OCI-LY7 (cell line): Measurements from ENCODE around the gene CPNE5. TPM values are rescaled to one million over a fixed set of nuclear protein-coding genes. Genes with fewer than 3 reads are reported as not detected.

Experiments
- BruUV-seq: library from RNA; stranded (reverse); fragments of 400-500 nt; replicated peaks from 2 replicates; lab custom pipeline; 2021; lab: Mats Ljungman, UMichigan
- CTCF ChIA-PET: fragments of 300-600 bp; sonication (Branson Sonifier 250); formaldehyde crosslinking; loops from one replicate; lab custom pipeline; 2022; ENCODE audit warnings: antibody characterized with exemption; ENCODE audit not compliant: unreplicated experiment; lab: Charles Lee
- POLR2A ChIA-PET: fragments of 300-600 bp; sonication (Branson Sonifier 250); formaldehyde crosslinking; loops from one replicate; lab custom pipeline; 2022; ENCODE audit warnings: antibody characterized with exemption; lab: Charles Lee
- DNase-seq: peaks from one replicate; pipeline ENCODE4 v3.0.0-alpha.2; 2015; ENCODE audit warnings: low spot score
- H2AFZ ChIP-seq: fragments of 200-600 bp; sonication (generic), shearing (Covaris generic); 2 replicates; pipeline ENCODE4 v1.6.1; 2014; ENCODE audit warnings: mild to moderate bottlenecking, antibody characterized with exemption, low read length, moderate library complexity
- H3K27ac ChIP-seq: fragments of 200-600 bp; sonication (generic); 2 replicates; pipeline ENCODE4 v1.5.1; 2014; ENCODE audit warnings: mixed run types, low read depth, mild to moderate bottlenecking, moderate library complexity, low read length, inconsistent platforms; ENCODE audit not compliant: poor library complexity, severe bottlenecking
- H3K36me3 ChIP-seq: fragments of 200-600 bp; sonication (generic); 2 replicates; pipeline ENCODE4 v1.6.1; 2014; ENCODE audit warnings: mild to moderate bottlenecking, antibody characterized with exemption, low read length, moderate library complexity, mixed read lengths; ENCODE audit not compliant: insufficient read depth
- H3K4me1 ChIP-seq: fragments of 200-600 bp; sonication (generic); 2 replicates; pipeline ENCODE4 v1.5.1; 2014; ENCODE audit warnings: mild to moderate bottlenecking, low read length; ENCODE audit not compliant: insufficient read depth, poor library complexity, severe bottlenecking
- H3K4me2 ChIP-seq: fragments of 200-600 bp; sonication (generic); 2 replicates; pipeline ENCODE4 v1.6.1; 2014; ENCODE audit warnings: mild to moderate bottlenecking, low read length
- H3K4me3 ChIP-seq: fragments of 200-600 bp; sonication (generic); 2 replicates; pipeline ENCODE4 v1.5.1; 2014; ENCODE audit warnings: mild to moderate bottlenecking, low read depth, low read length; ENCODE audit not compliant: poor library complexity, severe bottlenecking
- H3K79me2 ChIP-seq: fragments of 200-600 bp; sonication (generic); 2 replicates; pipeline ENCODE4 v1.6.1; 2016; ENCODE audit warnings: low read depth, mild to moderate bottlenecking, low read length, moderate library complexity, mixed read lengths; ENCODE audit not compliant: insufficient read depth
- H3K9me2 ChIP-seq: fragments of 200-600 bp; sonication (generic); 2 replicates; pipeline ENCODE4 v1.6.1; 2016; ENCODE audit warnings: mild to moderate bottlenecking, low read length, mixed read lengths; ENCODE audit not compliant: insufficient read depth
- H3K9me3 ChIP-seq: fragments of 200-600 bp; sonication (generic); 2 replicates; pipeline ENCODE4 v1.6.1; 2014; ENCODE audit warnings: mild to moderate bottlenecking, mixed run types, low read length, mixed read lengths
- H4K20me1 ChIP-seq: fragments of 200-600 bp; sonication (generic); 2 replicates; pipeline ENCODE4 v1.6.1; 2014; ENCODE audit warnings: mild to moderate bottlenecking, antibody characterized with exemption, low read length, moderate library complexity, mixed read lengths; ENCODE audit not compliant: insufficient read depth
- CTCF ChIP-seq: fragments of 200-600 bp; sonication (generic); conservative IDR thresholded peaks from 2 replicates; pipeline ENCODE4 v1.5.1; 2014; ENCODE audit warnings: mild to moderate bottlenecking, antibody characterized with exemption, low read length, moderate library complexity, mixed read lengths
- EZH2phosphoT487 ChIP-seq: fragments of 200-600 bp; sonication (generic); IDR thresholded peaks from 2 replicates; pipeline ENCODE4 v1.6.1; 2018; ENCODE audit warnings: low read depth, borderline replicate concordance, mild to moderate bottlenecking, mixed run types, antibody characterized with exemption, low read length, moderate library complexity, mixed read lengths
- intact Hi-C: fragments of 100-400 bp; cut with micrococcal nuclease; formaldehyde crosslinking; loops from one replicate; pipeline ENCODE4 v1.10.0; 2022; ENCODE audit not compliant: unreplicated experiment
- total RNA-seq, 2 experiments: library from RNA; depleted of rRNA in 1 of 2; stranded (reverse); fragments of >200 nt in 1 of 2; shearing (Covaris generic) in 1 of 2; gene quantifications; 2 replicates each; pipeline ENCODE4 v1.2.3, GENCODE V29; 2014 to 2022

Gene CPNE5
- total RNA-seq, 2 experiments from 2014 or later: 37.7 to 89.8 TPM

DNA sequence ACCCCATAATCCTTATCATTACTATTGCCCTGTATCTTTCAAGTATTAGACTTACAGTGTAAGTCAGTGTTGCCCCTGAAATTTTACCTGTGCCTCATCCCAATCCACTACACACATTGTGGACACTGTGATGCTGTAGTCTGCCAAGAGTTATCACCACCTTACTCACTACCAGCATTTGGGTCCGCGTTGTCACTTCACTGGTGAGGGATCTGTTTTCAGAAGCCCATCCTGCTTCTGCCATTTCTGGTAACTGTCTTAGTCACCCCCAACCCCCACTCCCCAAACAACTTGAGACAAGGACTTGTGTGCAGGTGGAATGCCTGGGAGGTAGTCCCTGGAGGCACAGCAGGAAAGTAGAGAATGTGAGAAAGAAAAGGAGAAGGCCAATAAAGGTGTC is 147.6 kb downstream of the CPNE5 start:
- peaks cover 38% of the 10 kb centered on the region for H3K4me1 ChIP-seq
- DNase-seq: no peak
- POLR2A ChIA-PET: interaction anchor here (0.7 to 1.3 kb wide), 3 partner anchors 8 to 83 kb away, joined by 3 to 6 read pairs (median 4); no protein-coding TSS in a partner anchor
- H3K27ac ChIP-seq: no peak overlapping the region
- H2AFZ ChIP-seq: no peak overlapping the region; the same call in 1 of the 2 replicates
- TF ChIP-seq EZH2phosphoT487 (no peak), CTCF (no peak)
- no peaks in the 10 kb centered on the region for H4K20me1 ChIP-seq
- H3K4me3 ChIP-seq: no peak overlapping the region
- H3K9me3 ChIP-seq: no peaks in the 10 kb centered on the region
- no TSS peak for BruUV-seq
- H3K4me2 ChIP-seq: peak overlapping the region; percentile 50
- CTCF ChIA-PET: no interaction called here
- no peaks in the 10 kb centered on the region for H3K9me2 ChIP-seq
- no peaks in the 10 kb centered on the region for H3K79me2 ChIP-seq
- intact Hi-C loops: no loop called here
- no peaks in the 10 kb centered on the region for H3K36me3 ChIP-seq

DNA sequence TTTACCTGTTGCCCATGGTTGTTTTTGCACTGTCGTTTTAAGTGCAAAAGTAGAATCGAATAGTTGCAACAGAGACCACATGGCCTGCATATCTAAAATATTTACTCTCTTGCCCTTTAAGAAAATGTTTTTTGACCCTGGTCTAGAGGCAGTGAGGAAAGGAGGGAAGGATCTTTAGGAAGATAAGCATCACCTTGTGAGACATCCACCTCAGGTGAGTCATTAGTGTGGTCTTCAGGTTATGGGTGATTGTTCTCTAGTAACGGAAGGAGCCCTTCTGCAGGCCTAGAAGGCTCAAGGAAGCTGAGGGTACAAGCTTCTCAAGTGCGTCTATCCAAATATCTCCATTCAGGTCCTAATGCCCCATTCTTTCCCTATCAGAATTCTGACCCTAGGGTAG is 148.2 kb downstream of the CPNE5 start:
- no TSS peak for BruUV-seq
- intact Hi-C loops: no loop called here
- CTCF ChIA-PET: no interaction called here
- Histone ChIP-seq H3K9me3 (no peaks in the 10 kb centered on the region), H3K9me2 (no peaks in the 10 kb centered on the region), H3K79me2 (no peaks in the 10 kb centered on the region), H3K36me3 (no peaks in the 10 kb centered on the region), H3K27ac (no peak overlapping the region), H4K20me1 (no peaks in the 10 kb centered on the region), H3K4me1 (peaks cover 38% of the 10 kb centered on the region), H2AFZ (no peak overlapping the region), H3K4me3 (no peak overlapping the region), H3K4me2 (no peak overlapping the region)
- no peak for DNase-seq
- TF ChIP-seq CTCF: no peak
- TF ChIP-seq EZH2phosphoT487: no peak
- POLR2A ChIA-PET: interaction anchor here (0.7 to 1.0 kb wide), 2 partner anchors 20 to 63 kb away, joined by 4 read pairs; no protein-coding TSS in a partner anchor

Other genes with a start within 250 kb of the CPNE5 start
- gene SRSF3, start 245.1 kb downstream of the CPNE5 start, total RNA-seq (2014; rRNA removed; shearing (Covaris generic)): 316 and 557 TPM in 2 replicates
- 498 and 539 TPM in 2 replicates for gene SRSF3, start 245.1 kb downstream of the CPNE5 start, total RNA-seq (2022)
- gene CDKN1A, start 160.7 kb downstream of the CPNE5 start, total RNA-seq (2014; rRNA removed; shearing (Covaris generic)): 0.13 and 0.41 TPM in 2 replicates
- gene CDKN1A, start 160.7 kb downstream of the CPNE5 start, total RNA-seq (2022): 1.2 and 1.3 TPM in 2 replicates
- 0.03 and 0.09 TPM in 2 replicates for gene RAB44, start 141.6 kb downstream of the CPNE5 start, total RNA-seq (2014; rRNA removed; shearing (Covaris generic))
- not detected in 2 replicates for gene RAB44, start 141.6 kb downstream of the CPNE5 start, total RNA-seq (2022)
- gene PPIL1, start 35.4 kb upstream of the CPNE5 start, total RNA-seq (2014; rRNA removed; shearing (Covaris generic)): 34.6 and 38.9 TPM in 2 replicates
- gene PPIL1, start 35.4 kb upstream of the CPNE5 start, total RNA-seq (2022): 35.6 and 40.0 TPM in 2 replicates
- gene C6orf89, start 46.5 kb upstream of the CPNE5 start, total RNA-seq (2014; rRNA removed; shearing (Covaris generic)): 14.7 and 20.1 TPM in 2 replicates
- gene C6orf89, start 46.5 kb upstream of the CPNE5 start, total RNA-seq (2022): 25.7 and 30.0 TPM in 2 replicates
- not detected in 2 replicates for gene PI16, start 115.3 kb upstream of the CPNE5 start, total RNA-seq (2014; rRNA removed; shearing (Covaris generic))
- gene PI16, start 115.3 kb upstream of the CPNE5 start, total RNA-seq (2022): 0.30 TPM in 1 of 2 replicates, not detected in the other
- 81.4 and 93.7 TPM in 2 replicates for gene MTCH1, start 146.8 kb upstream of the CPNE5 start, total RNA-seq (2014; rRNA removed; shearing (Covaris generic))
- 72.5 and 79.6 TPM in 2 replicates for gene MTCH1, start 146.8 kb upstream of the CPNE5 start, total RNA-seq (2022)
- gene FGD2, start 166.2 kb upstream of the CPNE5 start, total RNA-seq (2014; rRNA removed; shearing (Covaris generic)): 23.8 and 27.8 TPM in 2 replicates
- 45.7 and 48.6 TPM in 2 replicates for gene FGD2, start 166.2 kb upstream of the CPNE5 start, total RNA-seq (2022)